Epithelial cell of esophagus (primary cell): ENCODE data around the gene ZNF469.

ENCODE experiments used
- DNase-seq: peaks from one replicate; pipeline ENCODE4 v3.0.0; 2010; ENCODE audit warnings: low read depth
- H3K4me3 ChIP-seq: 2 replicates; pipeline ENCODE4 v1.5.1; 2011; ENCODE audit warnings: mild to moderate bottlenecking, low read length, control low read depth
- CTCF ChIP-seq: IDR thresholded peaks from 2 replicates; pipeline ENCODE4 v1.5.1; 2011; ENCODE audit warnings: low read depth, mild to moderate bottlenecking, low read length, control low read depth, inconsistent platforms; ENCODE audit not compliant: insufficient read depth; ENCODE audit errors: missing control alignments

Gene ZNF469

GRCh38 chr16:88417684-88418476 lies 35.1 kb downstream of the ZNF469 start:
- no peak overlapping the region for H3K4me3 ChIP-seq
- no peak for TF ChIP-seq CTCF
- no peak for DNase-seq

- TF ChIP-seq CTCF, result no peak
- no peak overlapping the region for H3K4me3 ChIP-seq
These were observed 36.1 kb downstream of the ZNF469 start for GRCh38 chr16:88418869-88419268.

GRCh38 chr16:88419790-88420189 lies 37.0 kb downstream of the ZNF469 start:
- no peak overlapping the region for H3K4me3 ChIP-seq
- no peak for TF ChIP-seq CTCF
- DNase-seq, result no peak

More at GRCh38 chr16:88418869-88419268, 36.1 kb downstream of the ZNF469 start:
- no peak for DNase-seq

GRCh38 chr16:88420496-88420895 lies 37.7 kb downstream of the ZNF469 start:
- H3K4me3 ChIP-seq, result no peak overlapping the region
- no peak for DNase-seq
- no peak for TF ChIP-seq CTCF

GRCh38 chr16:88421301-88421700 lies 38.5 kb downstream of the ZNF469 start:
- no peak for DNase-seq
- no peak for TF ChIP-seq CTCF
- H3K4me3 ChIP-seq, result no peak overlapping the region

GRCh38 chr16:88421871-88422433 lies 39.2 kb downstream of the ZNF469 start:
- no peak for TF ChIP-seq CTCF
- no peak overlapping the region for H3K4me3 ChIP-seq
- DNase-seq, result no peak
